ENCODE results near the gene ZNHIT2. TPM values are rescaled to one million over a fixed set of nuclear protein-coding genes. Genes with fewer than 3 reads are reported as not detected.

Gene ZNHIT2
- total RNA-seq, 4 donors from 2014 or later = 10.3 to 30.7 (median 24.1) TPM

- H3K4me1 ChIP-seq = peaks cover 36 to 54% of the 10 kb centered on the region in 2 donors
- ATAC-seq = no peak
- intact Hi-C loops (cut with DNase I; ENCODE audit: low total_unique reads) = loop anchor here (1.0 to 10.0 kb wide), 5 partner anchors 20 to 262 kb away; partner anchors contain the start of genes ARL2, ATG2A, CDCA5 and VPS51
Measured at GRCh38 chr11:65116370-65117205, 913 bp downstream of the ZNHIT2 start.

GRCh38 chr11:65115361-65116082, 2.0 kb downstream of the ZNHIT2 start:
- Histone ChIP-seq H3K36me3 (peaks cover 0 to 22% of the 10 kb centered on the region in 2 donors), H3K4me3 (no peak overlapping the region)
- DNase-seq = no peak

More at GRCh38 chr11:65116370-65117205, 913 bp downstream of the ZNHIT2 start:
- Histone ChIP-seq H3K27ac (peak overlapping the region; percentile 80 to 94 (median 88)), H3K9me3 (no peaks in the 10 kb centered on the region), H3K27me3 (no peaks in the 10 kb centered on the region), H3K4me3 (peak overlapping the region; percentile 85 to 99 (median 98)), H3K36me3 (peaks cover 0 to 29% of the 10 kb centered on the region in 2 donors)
- no peak for TF ChIP-seq CTCF (IDR thresholded peaks at IDR 0.05 in 4 of 5, conservative IDR thresholded peaks at IDR 0.05 in 1 of 5)
- peak in 1 of 2 donors; percentile 14 for TF ChIP-seq POLR2A (IDR thresholded peaks at IDR 0.05)
- in situ Hi-C loops (cut with MboI; ENCODE audit: low sequenced_read_pairs in 4 of 4) = no loop called here
- peak in 1 of 2 donors; percentile 26 for DNase-seq

GRCh38 chr11:65114538-65115171, 2.8 kb downstream of the ZNHIT2 start:
- peaks cover 0 to 13% of the 10 kb centered on the region in 2 donors for H3K36me3 ChIP-seq
- intact Hi-C loops (cut with DNase I; ENCODE audit: low total_unique reads) (loop anchor here (10.0 kb wide), 1 partner anchor 260 kb away; no protein-coding TSS in a partner anchor), in situ Hi-C loops (cut with MboI; ENCODE audit: low sequenced_read_pairs in 4 of 4) (loop anchor here in 3 of 4 donors (5.0 kb wide), 1 partner anchor 68 kb away; the partner anchor contains the start of gene CAPN1 (in 3 of the 3))
- no peaks in the 10 kb centered on the region for H3K9me3 ChIP-seq
- ATAC-seq (no peak), DNase-seq (no peak)
- no peaks in the 10 kb centered on the region for H3K27me3 ChIP-seq
- no peak overlapping the region for H3K27ac ChIP-seq
- H3K4me3 ChIP-seq = no peak overlapping the region
- H3K4me1 ChIP-seq = peaks cover 39 to 55% of the 10 kb centered on the region in 2 donors
- TF ChIP-seq CTCF (IDR thresholded peaks at IDR 0.05 in 4 of 5, conservative IDR thresholded peaks at IDR 0.05 in 1 of 5) (no peak), POLR2A (IDR thresholded peaks at IDR 0.05) (no peak)

More at GRCh38 chr11:65115361-65116082, 2.0 kb downstream of the ZNHIT2 start:
- no peaks in the 10 kb centered on the region for H3K27me3 ChIP-seq
- in situ Hi-C loops (cut with MboI; ENCODE audit: low sequenced_read_pairs in 4 of 4) (no loop called here), intact Hi-C loops (cut with DNase I; ENCODE audit: low total_unique reads) (loop anchor here (2.0 to 10.0 kb wide), 4 partner anchors 19 to 261 kb away; partner anchors contain the start of genes ATG2A, CDCA5, VPS51 and ZFPL1)
- peaks cover 37 to 52% of the 10 kb centered on the region in 2 donors for H3K4me1 ChIP-seq
- H3K27ac ChIP-seq = no peak overlapping the region
- no peaks in the 10 kb centered on the region for H3K9me3 ChIP-seq
- TF ChIP-seq POLR2A (IDR thresholded peaks at IDR 0.05) (no peak), CTCF (IDR thresholded peaks at IDR 0.05 in 4 of 5, conservative IDR thresholded peaks at IDR 0.05 in 1 of 5) (no peak)
- no peak for ATAC-seq

- in situ Hi-C loops (cut with MboI; ENCODE audit: low sequenced_read_pairs in 4 of 4) (loop anchor here in 3 of 4 donors (5.0 kb wide), 1 partner anchor 68 kb away; the partner anchor contains the start of gene CAPN1 (in 3 of the 3)), intact Hi-C loops (cut with DNase I; ENCODE audit: low total_unique reads) (loop anchor here (10.0 kb wide), 1 partner anchor 259 kb away; no protein-coding TSS in a partner anchor)
- Histone ChIP-seq H3K27me3 (no peaks in the 10 kb centered on the region), H3K36me3 (peaks cover 0 to 5% of the 10 kb centered on the region in 2 donors), H3K9me3 (no peaks in the 10 kb centered on the region), H3K27ac (peak overlapping the region in 1 of 4 donors; percentile 80), H3K4me3 (no peak overlapping the region), H3K4me1 (peaks cover 39 to 51% of the 10 kb centered on the region in 2 donors)
- no peak for ATAC-seq
- no peak for DNase-seq
- TF ChIP-seq CTCF (IDR thresholded peaks at IDR 0.05 in 4 of 5, conservative IDR thresholded peaks at IDR 0.05 in 1 of 5) = no peak
- no peak for TF ChIP-seq POLR2A (IDR thresholded peaks at IDR 0.05)
Measured at GRCh38 chr11:65113839-65114238, 3.7 kb downstream of the ZNHIT2 start.

Measured in gastrocnemius medialis (tissue), 4 donors.